OCI-LY7 (cell line): ENCODE data around the gene HINT1. TPM values are rescaled to one million over a fixed set of nuclear protein-coding genes. Genes with fewer than 3 reads are reported as not detected.

Experiments used
- BruUV-seq: library from RNA; stranded (reverse); fragments of 400-500 nt; replicated peaks from 2 replicates; lab custom pipeline; 2021; lab: Mats Ljungman, UMichigan
- CTCF ChIA-PET: fragments of 300-600 bp; sonication (Branson Sonifier 250); formaldehyde crosslinking; loops from one replicate; lab custom pipeline; 2022; ENCODE audit warnings: antibody characterized with exemption; ENCODE audit not compliant: unreplicated experiment; lab: Charles Lee
- POLR2A ChIA-PET: fragments of 300-600 bp; sonication (Branson Sonifier 250); formaldehyde crosslinking; loops from one replicate; lab custom pipeline; 2022; ENCODE audit warnings: antibody characterized with exemption; lab: Charles Lee
- DNase-seq: peaks from one replicate; pipeline ENCODE4 v3.0.0-alpha.2; 2015; ENCODE audit warnings: low spot score
- H2AFZ ChIP-seq: fragments of 200-600 bp; sonication (generic), shearing (Covaris generic); 2 replicates; pipeline ENCODE4 v1.6.1; 2014; ENCODE audit warnings: mild to moderate bottlenecking, antibody characterized with exemption, low read length, moderate library complexity
- H3K27ac ChIP-seq: fragments of 200-600 bp; sonication (generic); 2 replicates; pipeline ENCODE4 v1.5.1; 2014; ENCODE audit warnings: mixed run types, low read depth, mild to moderate bottlenecking, moderate library complexity, low read length, inconsistent platforms; ENCODE audit not compliant: poor library complexity, severe bottlenecking
- H3K36me3 ChIP-seq: fragments of 200-600 bp; sonication (generic); 2 replicates; pipeline ENCODE4 v1.6.1; 2014; ENCODE audit warnings: mild to moderate bottlenecking, antibody characterized with exemption, low read length, moderate library complexity, mixed read lengths; ENCODE audit not compliant: insufficient read depth
- H3K4me1 ChIP-seq: fragments of 200-600 bp; sonication (generic); 2 replicates; pipeline ENCODE4 v1.5.1; 2014; ENCODE audit warnings: mild to moderate bottlenecking, low read length; ENCODE audit not compliant: insufficient read depth, poor library complexity, severe bottlenecking
- H3K4me2 ChIP-seq: fragments of 200-600 bp; sonication (generic); 2 replicates; pipeline ENCODE4 v1.6.1; 2014; ENCODE audit warnings: mild to moderate bottlenecking, low read length
- H3K4me3 ChIP-seq: fragments of 200-600 bp; sonication (generic); 2 replicates; pipeline ENCODE4 v1.5.1; 2014; ENCODE audit warnings: mild to moderate bottlenecking, low read depth, low read length; ENCODE audit not compliant: poor library complexity, severe bottlenecking
- H3K79me2 ChIP-seq: fragments of 200-600 bp; sonication (generic); 2 replicates; pipeline ENCODE4 v1.6.1; 2016; ENCODE audit warnings: low read depth, mild to moderate bottlenecking, low read length, moderate library complexity, mixed read lengths; ENCODE audit not compliant: insufficient read depth
- H3K9me2 ChIP-seq: fragments of 200-600 bp; sonication (generic); 2 replicates; pipeline ENCODE4 v1.6.1; 2016; ENCODE audit warnings: mild to moderate bottlenecking, low read length, mixed read lengths; ENCODE audit not compliant: insufficient read depth
- H3K9me3 ChIP-seq: fragments of 200-600 bp; sonication (generic); 2 replicates; pipeline ENCODE4 v1.6.1; 2014; ENCODE audit warnings: mild to moderate bottlenecking, mixed run types, low read length, mixed read lengths
- H4K20me1 ChIP-seq: fragments of 200-600 bp; sonication (generic); 2 replicates; pipeline ENCODE4 v1.6.1; 2014; ENCODE audit warnings: mild to moderate bottlenecking, antibody characterized with exemption, low read length, moderate library complexity, mixed read lengths; ENCODE audit not compliant: insufficient read depth
- EZH2phosphoT487 ChIP-seq: fragments of 200-600 bp; sonication (generic); IDR thresholded peaks from 2 replicates; pipeline ENCODE4 v1.6.1; 2018; ENCODE audit warnings: low read depth, borderline replicate concordance, mild to moderate bottlenecking, mixed run types, antibody characterized with exemption, low read length, moderate library complexity, mixed read lengths
- intact Hi-C: fragments of 100-400 bp; cut with micrococcal nuclease; formaldehyde crosslinking; loops from one replicate; pipeline ENCODE4 v1.10.0; 2022; ENCODE audit not compliant: unreplicated experiment
- total RNA-seq, 2 experiments: library from RNA; depleted of rRNA in 1 of 2; stranded (reverse); fragments of >200 nt in 1 of 2; shearing (Covaris generic) in 1 of 2; gene quantifications; 2 replicates each; pipeline ENCODE4 v1.2.3, GENCODE V29; 2014 to 2022
- TF ChIP-seq, protein P1 (sequence below): fragments of 200-600 bp; sonication (generic); conservative IDR thresholded peaks from 2 replicates; pipeline ENCODE4 v1.5.1; 2014; ENCODE audit warnings: mild to moderate bottlenecking, antibody characterized with exemption, low read length, moderate library complexity, mixed read lengths

Gene HINT1
- total RNA-seq, 2 experiments from 2014 or later: 246 to 343 TPM

GRCh38 chr5:131163276-131164119, 1.6 kb downstream of the HINT1 start:
- H3K4me2 ChIP-seq: peak overlapping the region; percentile 83
- no peak for TF ChIP-seq EZH2phosphoT487
- TF ChIP-seq, protein P1, sequence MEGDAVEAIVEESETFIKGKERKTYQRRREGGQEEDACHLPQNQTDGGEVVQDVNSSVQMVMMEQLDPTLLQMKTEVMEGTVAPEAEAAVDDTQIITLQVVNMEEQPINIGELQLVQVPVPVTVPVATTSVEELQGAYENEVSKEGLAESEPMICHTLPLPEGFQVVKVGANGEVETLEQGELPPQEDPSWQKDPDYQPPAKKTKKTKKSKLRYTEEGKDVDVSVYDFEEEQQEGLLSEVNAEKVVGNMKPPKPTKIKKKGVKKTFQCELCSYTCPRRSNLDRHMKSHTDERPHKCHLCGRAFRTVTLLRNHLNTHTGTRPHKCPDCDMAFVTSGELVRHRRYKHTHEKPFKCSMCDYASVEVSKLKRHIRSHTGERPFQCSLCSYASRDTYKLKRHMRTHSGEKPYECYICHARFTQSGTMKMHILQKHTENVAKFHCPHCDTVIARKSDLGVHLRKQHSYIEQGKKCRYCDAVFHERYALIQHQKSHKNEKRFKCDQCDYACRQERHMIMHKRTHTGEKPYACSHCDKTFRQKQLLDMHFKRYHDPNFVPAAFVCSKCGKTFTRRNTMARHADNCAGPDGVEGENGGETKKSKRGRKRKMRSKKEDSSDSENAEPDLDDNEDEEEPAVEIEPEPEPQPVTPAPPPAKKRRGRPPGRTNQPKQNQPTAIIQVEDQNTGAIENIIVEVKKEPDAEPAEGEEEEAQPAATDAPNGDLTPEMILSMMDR: no peak
- no peaks in the 10 kb centered on the region for H3K9me3 ChIP-seq
- H3K36me3 ChIP-seq: peaks cover 52% of the 10 kb centered on the region
- no peak overlapping the region for H2AFZ ChIP-seq
- peak overlapping the region; percentile 74 for H3K4me3 ChIP-seq
- POLR2A ChIA-PET: interaction anchor here (0.7 to 1.9 kb wide), 9 partner anchors 46 to 363 kb away, joined by 3 to 12 read pairs (median 3); partner anchors contain the start of gene CDC42SE2
- H3K4me1 ChIP-seq: peaks cover 20% of the 10 kb centered on the region
- CTCF ChIA-PET: interaction anchor here (0.6 kb wide), 1 partner anchor 218 kb away, joined by 3 read pairs; no protein-coding TSS in a partner anchor
- intact Hi-C loops: loop anchor here (1.0 to 10.0 kb wide), 5 partner anchors 49 to 839 kb away; partner anchors contain the start of genes FNIP1 and RAPGEF6
- H3K27ac ChIP-seq: peak overlapping the region; percentile 75
- H3K9me2 ChIP-seq: no peaks in the 10 kb centered on the region
- H3K79me2 ChIP-seq: peaks cover 54% of the 10 kb centered on the region
- H4K20me1 ChIP-seq: peaks cover 7% of the 10 kb centered on the region; the same call in 1 of the 2 replicates
- peak; percentile 58 for DNase-seq
- BruUV-seq: TSS peak; percentile 66

DNA sequence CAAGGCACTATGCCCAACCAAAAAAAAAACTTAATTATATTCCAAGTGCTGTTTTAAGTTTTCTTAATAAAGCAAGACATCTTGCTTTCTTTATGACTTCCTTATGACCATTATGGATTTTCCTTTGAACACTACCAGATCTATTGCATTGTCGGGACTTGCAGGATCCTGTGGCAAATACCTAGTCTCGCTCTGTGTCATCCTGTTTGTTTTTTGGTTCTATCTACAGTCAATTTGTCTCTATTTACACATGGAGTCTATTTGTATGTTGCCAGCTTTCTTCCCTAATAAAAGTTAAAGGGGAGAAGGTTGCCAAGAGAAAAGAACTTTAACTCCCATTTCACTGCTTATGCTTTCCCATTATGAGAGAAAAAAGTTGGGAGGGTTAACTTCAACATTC, 4.9 kb downstream of the HINT1 start:
- Histone ChIP-seq H3K79me2 (peaks cover 56% of the 10 kb centered on the region), H3K27ac (no peak overlapping the region), H3K36me3 (peaks cover 86% of the 10 kb centered on the region), H3K4me3 (no peak overlapping the region), H3K9me2 (no peaks in the 10 kb centered on the region), H3K4me1 (peaks cover 11% of the 10 kb centered on the region), H3K9me3 (no peaks in the 10 kb centered on the region), H4K20me1 (peaks cover 7% of the 10 kb centered on the region; the same call in 1 of the 2 replicates), H2AFZ (no peak overlapping the region), H3K4me2 (no peak overlapping the region)
- intact Hi-C loops: loop anchor here (10.0 kb wide), 2 partner anchors 475 to 635 kb away; partner anchors contain the start of genes FNIP1 and RAPGEF6
- ChIA-PET CTCF (no interaction called here), POLR2A (interaction anchor here (0.9 to 1.7 kb wide), 3 partner anchors 11 to 112 kb away, joined by 3 to 7 read pairs (median 3); no protein-coding TSS in a partner anchor)
- BruUV-seq: no TSS peak
- TF ChIP-seq EZH2phosphoT487: no peak
- TF ChIP-seq, protein P1: no peak
- no peak for DNase-seq

DNA sequence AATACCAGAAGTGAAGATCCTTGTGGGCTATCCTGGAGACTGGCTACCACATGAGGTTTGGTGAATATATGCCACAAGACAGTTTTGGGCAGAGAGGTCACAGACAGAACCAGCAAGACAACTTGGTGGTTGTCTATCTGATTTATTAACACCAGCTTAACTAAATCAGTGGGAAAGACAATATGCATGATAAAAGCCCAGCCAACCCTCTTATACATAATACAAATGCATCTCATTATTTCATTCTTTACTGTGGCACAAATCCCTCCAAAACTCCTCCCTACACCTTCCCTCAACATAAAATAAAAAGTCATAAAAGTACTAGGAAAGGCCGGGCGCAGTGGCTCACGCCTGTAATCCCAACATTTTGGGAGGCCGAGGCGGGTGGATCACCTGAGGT, 8.1 kb downstream of the HINT1 start:
- no TSS peak for BruUV-seq
- TF ChIP-seq EZH2phosphoT487: no peak
- TF ChIP-seq, protein P1: no peak
- DNase-seq: no peak
- Histone ChIP-seq H3K79me2 (peaks cover 31% of the 10 kb centered on the region; the same call in 1 of the 2 replicates), H3K9me2 (no peaks in the 10 kb centered on the region), H3K4me1 (no peaks in the 10 kb centered on the region), H3K9me3 (no peaks in the 10 kb centered on the region), H2AFZ (no peak overlapping the region), H4K20me1 (no peaks in the 10 kb centered on the region), H3K4me3 (no peak overlapping the region), H3K27ac (no peak overlapping the region), H3K4me2 (no peak overlapping the region), H3K36me3 (peaks cover 68% of the 10 kb centered on the region)
- CTCF ChIA-PET: no interaction called here
- POLR2A ChIA-PET: no interaction called here
- intact Hi-C loops: no loop called here
